Panc1 (cell line): ENCODE measurements around the gene NKX1-2. TPM values are rescaled to one million over a fixed set of nuclear protein-coding genes. Genes with fewer than 3 reads are reported as not detected.
A peak's percentile ranks its signal among the peaks of the same experiment; 100 is the strongest.

Experiments
- ATAC-seq: fragments of 200-7000 bp; cut with Tn5 transposase; 2 replicates; pipeline ENCODE4 v1.9.1; 2020; ENCODE audit warnings: mild to moderate bottlenecking, moderate library complexity
- BruUV-seq: library from RNA; stranded (reverse); fragments of 400-500 nt; replicated peaks from 2 replicates; lab custom pipeline; 2021; lab: Mats Ljungman, UMichigan
- CTCF ChIA-PET: fragments of 300-600 bp; sonication (Branson Sonifier 250); formaldehyde crosslinking; loops from one replicate; lab custom pipeline; 2022; ENCODE audit warnings: antibody characterized with exemption; lab: Charles Lee
- POLR2A ChIA-PET: fragments of 300-600 bp; sonication (Branson Sonifier 250); formaldehyde crosslinking; loops from one replicate; lab custom pipeline; 2022; ENCODE audit warnings: antibody characterized with exemption; lab: Charles Lee
- DNase-seq: peaks from one replicate; pipeline ENCODE4 v3.0.0-alpha.2; 2010; ENCODE audit warnings: low read depth, low spot score
- H3K27ac ChIP-seq: 2 replicates; pipeline ENCODE4 v1.5.1; 2011; ENCODE audit warnings: mild to moderate bottlenecking, low read length, inconsistent platforms
- H3K27me3 ChIP-seq: fragments of 200-500 bp; sonication (Bioruptor generic); 2 replicates; pipeline ENCODE4 v1.6.0; 2014; ENCODE audit warnings: low read length, inconsistent platforms; ENCODE audit not compliant: control insufficient read depth, insufficient read depth
- H3K36me3 ChIP-seq: fragments of 200-500 bp; sonication (Bioruptor generic); 2 replicates; pipeline ENCODE4 v1.5.1; 2014; ENCODE audit warnings: inconsistent platforms, mild to moderate bottlenecking, low read length, moderate library complexity; ENCODE audit not compliant: control insufficient read depth, insufficient read depth
- H3K4me1 ChIP-seq: 2 replicates; pipeline ENCODE4 v1.5.1; 2011; ENCODE audit warnings: inconsistent platforms, mild to moderate bottlenecking, low read length, moderate library complexity; ENCODE audit not compliant: control insufficient read depth, insufficient read depth
- H3K4me3 ChIP-seq, 2 experiments: 2 replicates each; pipeline ENCODE4 v1.5.1; 2011 to 2012; ENCODE audit warnings: low read depth in 2 of 2, low read length in 2 of 2, mild to moderate bottlenecking in 2 of 2, inconsistent platforms in 1 of 2, moderate library complexity in 1 of 2
- H3K9me3 ChIP-seq: fragments of 200-500 bp; sonication (Bioruptor generic); 2 replicates; pipeline ENCODE4 v1.5.1; 2014; ENCODE audit warnings: low read depth, mild to moderate bottlenecking, inconsistent platforms, low read length, moderate library complexity; ENCODE audit not compliant: control insufficient read depth, insufficient read depth
- CTCF ChIP-seq: fragments of 450-650 bp; IDR thresholded peaks from 2 replicates; pipeline ENCODE4 v1.5.1; 2017; ENCODE audit warnings: mild to moderate bottlenecking
- POLR2AphosphoS5 ChIP-seq: IDR thresholded peaks from 2 replicates; pipeline ENCODE4 v1.6.1; 2012; ENCODE audit warnings: mild to moderate bottlenecking, low read depth, low read length, moderate library complexity
- SIN3A ChIP-seq: IDR thresholded peaks from 2 replicates; pipeline ENCODE4 v1.6.1; 2012; ENCODE audit warnings: low read depth, mild to moderate bottlenecking, low read length, moderate library complexity, borderline replicate concordance; ENCODE audit not compliant: insufficient read depth
- TCF7L2 ChIP-seq: IDR thresholded peaks from 2 replicates; pipeline ENCODE4 v1.6.1; 2011; ENCODE audit warnings: mild to moderate bottlenecking, low read depth, low read length, inconsistent platforms
- in situ Hi-C: cut with HindIII; loops from 2 replicates; pipeline ENCODE4 v1.10.0; 2016; ENCODE audit warnings: low sequenced_read_pairs, low pct_unique_long_range_greater_than_20kb
- intact Hi-C: fragments of 100-400 bp; cut with micrococcal nuclease; formaldehyde crosslinking; loops from one replicate; pipeline ENCODE4 v1.10.0; 2022; ENCODE audit not compliant: unreplicated experiment
- total RNA-seq: library from RNA; stranded (reverse); gene quantifications from one replicate; pipeline ENCODE4 v1.2.1, GENCODE V29; 2021; ENCODE audit not compliant: unreplicated experiment
- TF ChIP-seq, protein P1 (sequence below), 2 experiments: IDR thresholded peaks; 2 replicates each; pipeline ENCODE4 v1.6.1; 2011 to 2012; ENCODE audit warnings: low read depth in 2 of 2, control low read depth in 1 of 2, low read length in 1 of 2, mild to moderate bottlenecking in 1 of 2, moderate library complexity in 1 of 2; ENCODE audit not compliant: insufficient read depth in 1 of 2

Gene NKX1-2
- total RNA-seq, 1 experiment from 2014 or later, result 0.15 TPM

DNA sequence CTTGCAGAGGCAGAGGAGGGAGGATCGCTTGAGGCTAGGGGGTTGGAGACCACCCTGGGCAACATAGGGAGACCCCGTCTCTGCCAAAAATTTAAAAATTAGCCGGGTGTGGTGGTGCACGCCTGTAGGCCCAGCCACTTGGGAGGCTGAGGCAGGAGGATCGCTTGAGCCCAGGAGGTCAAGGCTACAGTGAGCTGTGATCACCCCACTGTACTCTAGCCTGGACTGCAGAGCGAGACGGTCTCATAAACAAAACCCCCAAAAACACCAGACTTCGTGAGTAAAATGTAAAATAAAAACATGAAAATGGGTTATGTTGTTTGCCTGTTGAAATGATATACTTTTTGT, 12.5 kb upstream of the NKX1-2 start:
- ATAC-seq (no peak), DNase-seq (no peak)
- Histone ChIP-seq H3K4me1 (peaks cover 4% of the 10 kb centered on the region; the same call in 1 of the 2 replicates), H3K4me3 (peak overlapping the region; percentile 61 to 73), H3K36me3 (no peaks in the 10 kb centered on the region), H3K9me3 (no peaks in the 10 kb centered on the region), H3K27ac (peak overlapping the region; percentile 18; the same call in 1 of the 2 replicates), H3K27me3 (no peaks in the 10 kb centered on the region)
- no TSS peak for BruUV-seq
- ChIA-PET CTCF (no interaction called here), POLR2A (no interaction called here)
- intact Hi-C loops (no loop called here), in situ Hi-C loops (no loop called here)
- TF ChIP-seq, protein P1, sequence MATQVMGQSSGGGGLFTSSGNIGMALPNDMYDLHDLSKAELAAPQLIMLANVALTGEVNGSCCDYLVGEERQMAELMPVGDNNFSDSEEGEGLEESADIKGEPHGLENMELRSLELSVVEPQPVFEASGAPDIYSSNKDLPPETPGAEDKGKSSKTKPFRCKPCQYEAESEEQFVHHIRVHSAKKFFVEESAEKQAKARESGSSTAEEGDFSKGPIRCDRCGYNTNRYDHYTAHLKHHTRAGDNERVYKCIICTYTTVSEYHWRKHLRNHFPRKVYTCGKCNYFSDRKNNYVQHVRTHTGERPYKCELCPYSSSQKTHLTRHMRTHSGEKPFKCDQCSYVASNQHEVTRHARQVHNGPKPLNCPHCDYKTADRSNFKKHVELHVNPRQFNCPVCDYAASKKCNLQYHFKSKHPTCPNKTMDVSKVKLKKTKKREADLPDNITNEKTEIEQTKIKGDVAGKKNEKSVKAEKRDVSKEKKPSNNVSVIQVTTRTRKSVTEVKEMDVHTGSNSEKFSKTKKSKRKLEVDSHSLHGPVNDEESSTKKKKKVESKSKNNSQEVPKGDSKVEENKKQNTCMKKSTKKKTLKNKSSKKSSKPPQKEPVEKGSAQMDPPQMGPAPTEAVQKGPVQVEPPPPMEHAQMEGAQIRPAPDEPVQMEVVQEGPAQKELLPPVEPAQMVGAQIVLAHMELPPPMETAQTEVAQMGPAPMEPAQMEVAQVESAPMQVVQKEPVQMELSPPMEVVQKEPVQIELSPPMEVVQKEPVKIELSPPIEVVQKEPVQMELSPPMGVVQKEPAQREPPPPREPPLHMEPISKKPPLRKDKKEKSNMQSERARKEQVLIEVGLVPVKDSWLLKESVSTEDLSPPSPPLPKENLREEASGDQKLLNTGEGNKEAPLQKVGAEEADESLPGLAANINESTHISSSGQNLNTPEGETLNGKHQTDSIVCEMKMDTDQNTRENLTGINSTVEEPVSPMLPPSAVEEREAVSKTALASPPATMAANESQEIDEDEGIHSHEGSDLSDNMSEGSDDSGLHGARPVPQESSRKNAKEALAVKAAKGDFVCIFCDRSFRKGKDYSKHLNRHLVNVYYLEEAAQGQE (IDR thresholded peaks at IDR 0.05; ENCODE audit: insufficient read depth in 1 of 2, low read depth in 2 of 2, low read length in 1 of 2), result no peak

GRCh38 chr10:124461642-124462347, 12.0 kb upstream of the NKX1-2 start, which contains the start of gene LHPP:
Gene LHPP, plus strand, starts transcription at chr10:124461823. Its CDS starts 40 bp downstream, at chr10:124461863.
- in situ Hi-C loops (no loop called here), intact Hi-C loops (no loop called here)
- POLR2A ChIA-PET, result interaction anchor here (0.6 kb wide), 4 partner anchors 9 to 458 kb away, joined by 3 to 8 read pairs (median 5); no protein-coding TSS in a partner anchor
- ATAC-seq (peak; percentile 99), DNase-seq (peak; percentile 43)
- Histone ChIP-seq H3K9me3 (no peaks in the 10 kb centered on the region), H3K27me3 (0 out of 2 replicates have a peak, but pooled peaks cover under 1% of the 10 kb centered on the region), H3K4me3 (peak within 1 kb of the TSS; percentile 61 to 73), H3K36me3 (no peaks in the 10 kb centered on the region), H3K27ac (peak within 1 kb of the TSS; percentile 74), H3K4me1 (peaks cover 4% of the 10 kb centered on the region; the same call in 1 of the 2 replicates)
- CTCF ChIA-PET, result interaction anchor here (0.6 to 0.7 kb wide), 2 partner anchors 40 to 78 kb away, joined by 3 read pairs; no protein-coding TSS in a partner anchor
- TF ChIP-seq, protein P1 (IDR thresholded peaks at IDR 0.05; ENCODE audit: insufficient read depth in 1 of 2, low read depth in 2 of 2, low read length in 1 of 2), result 0 out of 4 replicates have a peak, but pooled peaks of 1 of the 2 experiments have one; percentile 46
- TF ChIP-seq SIN3A (peak; percentile 53; the same call in 1 of the 2 replicates), CTCF (no peak), POLR2AphosphoS5 (peak; percentile 69), TCF7L2 (no peak)
- BruUV-seq, result no TSS peak
